H9 (cell line): ENCODE results near the gene SLC25A22. TPM values are rescaled to one million over a fixed set of nuclear protein-coding genes. Genes with fewer than 3 reads are reported as not detected.

Experiments
- DNase-seq: peaks from one replicate; pipeline ENCODE4 v3.0.0-alpha.2; 2017
- H2AFZ ChIP-seq: one replicate; pipeline ENCODE4 v1.6.1; 2013; ENCODE audit warnings: mild to moderate bottlenecking, low read length, control low read depth, moderate library complexity
- H2AK5ac ChIP-seq: 2 replicates; pipeline ENCODE4 v1.6.1; 2013; ENCODE audit warnings: low read length, control low read depth, mixed read lengths; ENCODE audit not compliant: insufficient read length
- H2BK120ac ChIP-seq: one replicate; pipeline ENCODE4 v1.6.1; 2013; ENCODE audit warnings: low read depth, mild to moderate bottlenecking, low read length, control low read depth, inconsistent platforms; ENCODE audit not compliant: poor library complexity, severe bottlenecking
- H2BK12ac ChIP-seq: 2 replicates; pipeline ENCODE4 v1.6.1; 2013; ENCODE audit warnings: low read length, control low read depth, mixed read lengths, low read depth; ENCODE audit not compliant: insufficient read length
- H2BK15ac ChIP-seq: 2 replicates; pipeline ENCODE4 v1.6.1; 2013; ENCODE audit warnings: low read depth, low read length, control low read depth
- H2BK20ac ChIP-seq: one replicate; pipeline ENCODE4 v1.6.1; 2013; ENCODE audit warnings: low read depth, mild to moderate bottlenecking, low read length, control low read depth, inconsistent platforms; ENCODE audit not compliant: poor library complexity, severe bottlenecking
- H2BK5ac ChIP-seq: 2 replicates; pipeline ENCODE4 v1.6.1; 2013; ENCODE audit warnings: low read length, control low read depth, mixed read lengths; ENCODE audit not compliant: insufficient read length
- H3K14ac ChIP-seq: 2 replicates; pipeline ENCODE4 v1.6.1; 2013; ENCODE audit warnings: low read length, control low read depth; ENCODE audit not compliant: insufficient read depth
- H3K18ac ChIP-seq: 2 replicates; pipeline ENCODE4 v1.6.1; 2013; ENCODE audit warnings: low read depth, mild to moderate bottlenecking, mixed read lengths, low read length, control low read depth; ENCODE audit not compliant: insufficient read length
- H3K23ac ChIP-seq: 2 replicates; pipeline ENCODE4 v1.6.1; 2013; ENCODE audit warnings: low read length, control low read depth, mixed read lengths, low read depth; ENCODE audit not compliant: insufficient read length
- H3K23me2 ChIP-seq: 2 replicates; pipeline ENCODE4 v1.6.1; 2013; ENCODE audit warnings: low read depth, mild to moderate bottlenecking, mixed read lengths, low read length, control low read depth; ENCODE audit not compliant: insufficient read length, poor library complexity, severe bottlenecking
- H3K27ac ChIP-seq: 2 replicates; pipeline ENCODE4 v1.5.1; 2013; ENCODE audit warnings: low read length, control low read depth, mixed read lengths, low read depth; ENCODE audit not compliant: insufficient read length
- H3K27me3 ChIP-seq: 2 replicates; pipeline ENCODE4 v1.6.1; 2013; ENCODE audit warnings: low read length, control low read depth, inconsistent platforms; ENCODE audit not compliant: insufficient read depth
- H3K4ac ChIP-seq: 2 replicates; pipeline ENCODE4 v1.6.1; 2013; ENCODE audit warnings: low read depth, mild to moderate bottlenecking, control low read depth, inconsistent platforms, low read length, moderate library complexity
- H3K4me1 ChIP-seq: 2 replicates; pipeline ENCODE4 v1.6.1; 2013; ENCODE audit warnings: low read length, control low read depth, inconsistent platforms; ENCODE audit not compliant: insufficient read depth
- H3K4me2 ChIP-seq: 2 replicates; pipeline ENCODE4 v1.6.1; 2013; ENCODE audit warnings: low read length, control low read depth, mixed read lengths; ENCODE audit not compliant: insufficient read length, insufficient read depth
- H3K56ac ChIP-seq: 2 replicates; pipeline ENCODE4 v1.6.1; 2013; ENCODE audit warnings: low read depth, mild to moderate bottlenecking, mixed read lengths, low read length, control low read depth; ENCODE audit not compliant: insufficient read length
- H3K79me1 ChIP-seq: 2 replicates; pipeline ENCODE4 v1.6.1; 2013; ENCODE audit warnings: low read depth, mild to moderate bottlenecking, moderate library complexity, low read length, control low read depth, inconsistent platforms; ENCODE audit not compliant: insufficient read depth, poor library complexity, severe bottlenecking
- H3K79me2 ChIP-seq: 2 replicates; pipeline ENCODE4 v1.6.1; 2013; ENCODE audit warnings: low read length, control low read depth, inconsistent platforms; ENCODE audit not compliant: insufficient read depth
- H3K9ac ChIP-seq: 2 replicates; pipeline ENCODE4 v1.6.1; 2013; ENCODE audit warnings: low read length, control low read depth, mixed read lengths; ENCODE audit not compliant: insufficient read length; ENCODE audit errors: extremely low read depth
- H3K9me3 ChIP-seq: one replicate; pipeline ENCODE4 v1.6.1; 2013; ENCODE audit warnings: low read depth, low read length, inconsistent platforms; ENCODE audit not compliant: control insufficient read depth
- H3T11ph ChIP-seq: one replicate; pipeline ENCODE4 v1.6.1; 2013; ENCODE audit warnings: mild to moderate bottlenecking, low read length, control low read depth, inconsistent platforms
- H4K20me1 ChIP-seq: one replicate; pipeline ENCODE4 v1.6.1; 2013; ENCODE audit not compliant: control insufficient read depth, insufficient read length, insufficient read depth
- H4K5ac ChIP-seq: 2 replicates; pipeline ENCODE4 v1.6.1; 2013; ENCODE audit warnings: low read depth, mild to moderate bottlenecking, mixed read lengths, low read length, control low read depth; ENCODE audit not compliant: insufficient read length
- H4K8ac ChIP-seq: replicated peaks from 2 replicates; pipeline ENCODE4 v1.6.1; 2013; ENCODE audit warnings: low read length, control low read depth, mixed read lengths, low read depth; ENCODE audit not compliant: insufficient read length
- H4K91ac ChIP-seq: 2 replicates; pipeline ENCODE4 v1.6.1; 2013; ENCODE audit warnings: low read depth, mild to moderate bottlenecking, moderate library complexity, mixed read lengths, low read length, control low read depth; ENCODE audit not compliant: insufficient read length
- H3K27ac Mint-ChIP-seq, 3 experiments: 2 replicates in 2 of 3; 3 replicates in 1 of 3; pipeline ENCODE4 v1.8.0; 2020 to 2021; ENCODE audit warnings: mixed read lengths in 3 of 3, mild to moderate bottlenecking in 1 of 3, moderate library complexity in 1 of 3
- H3K27me3 Mint-ChIP-seq: 2 replicates; pipeline ENCODE4 v1.8.0; 2021; ENCODE audit warnings: low read depth, mild to moderate bottlenecking, moderate library complexity, mixed read lengths
- H3K36me3 Mint-ChIP-seq, 3 experiments: 2 replicates in 2 of 3; 3 replicates in 1 of 3; pipeline ENCODE4 v1.8.0; 2020 to 2021; ENCODE audit warnings: low read depth in 3 of 3, mixed read lengths in 3 of 3; ENCODE audit not compliant: insufficient read depth in 1 of 3
- H3K4me1 Mint-ChIP-seq, 2 experiments: 2 replicates each; pipeline ENCODE4 v1.8.0; 2020; ENCODE audit warnings: mixed read lengths in 2 of 2
- H3K4me3 Mint-ChIP-seq, 2 experiments: 2 replicates in 1 of 2; 3 replicates in 1 of 2; pipeline ENCODE4 v1.8.0; 2020 to 2021; ENCODE audit warnings: mild to moderate bottlenecking in 2 of 2, mixed read lengths in 2 of 2, moderate library complexity in 1 of 2
- H3K9me3 Mint-ChIP-seq, 2 experiments: 2 replicates in 1 of 2; 3 replicates in 1 of 2; pipeline ENCODE4 v1.8.0; 2020; ENCODE audit warnings: mild to moderate bottlenecking in 2 of 2, mixed read lengths in 2 of 2, moderate library complexity in 1 of 2
- WGBS: extraction: QIAGEN DNeasy Blood & Tissue Kit; methylation state at CpG from one replicate; pipeline ENCODE4 v1.1.7; 2013; ENCODE audit warnings: missing lambda C conversion rate, low lambda C conversion rate, mixed read lengths; ENCODE audit not compliant: insufficient read length; ENCODE audit errors: extremely low coverage; 5-methylcytosine and 5-hydroxymethylcytosine counted together
- total RNA-seq: library from RNA; stranded (reverse); gene quantifications from 2 replicates; pipeline ENCODE4 v1.2.1, GENCODE V29; 2021
- TF ChIP-seq, protein P1 (sequence below): fragments of 200-600 bp; sonication (generic); conservative IDR thresholded peaks from 3 replicates; pipeline ENCODE4 v1.8.0; 2021; ENCODE audit warnings: antibody characterized with exemption, mild to moderate bottlenecking

SLC25A22 gene
- total RNA-seq, 1 experiment from 2014 or later: 51.9 TPM

DNA sequence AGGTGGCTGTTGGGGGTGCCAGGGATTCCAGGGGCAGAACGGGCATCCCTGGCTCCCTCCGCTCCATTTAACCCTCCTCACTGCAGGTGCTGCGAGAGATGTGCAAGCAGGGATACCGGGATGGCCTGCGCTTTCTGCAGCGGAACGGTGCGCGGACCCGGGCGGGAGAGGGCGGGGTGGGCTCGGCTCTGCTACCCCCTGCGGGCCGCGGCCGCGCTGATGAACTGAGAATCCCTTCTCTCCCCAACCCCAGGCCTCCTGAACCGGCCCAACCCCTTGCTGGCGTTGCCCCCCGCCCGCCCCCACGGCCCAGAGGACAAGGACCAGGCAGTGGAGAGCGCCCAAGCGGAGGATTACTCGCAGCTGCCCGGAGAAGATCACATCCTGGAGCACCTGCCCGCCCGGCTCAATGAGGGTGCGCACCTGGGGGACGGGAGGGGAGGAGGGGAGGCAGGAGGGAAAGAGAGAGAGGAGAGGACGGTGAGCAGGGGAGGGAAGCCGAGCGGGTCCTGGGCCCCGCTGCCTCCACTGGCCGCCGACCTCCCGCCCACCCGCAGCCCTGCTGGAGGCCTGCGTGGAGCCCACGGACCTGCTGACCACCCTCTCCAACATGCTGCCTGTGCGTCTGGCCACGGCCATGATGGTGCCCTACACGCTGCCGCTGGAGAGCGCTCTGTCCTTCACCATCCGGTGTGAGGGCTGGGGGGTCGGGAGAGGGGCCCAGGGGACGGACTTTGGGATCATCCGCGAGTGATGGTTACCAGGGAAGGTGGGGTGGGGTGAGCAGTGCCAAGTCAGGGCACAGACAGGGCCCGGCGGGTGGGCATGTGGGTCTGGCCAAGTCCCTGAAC, 25.6 kb upstream of the SLC25A22 start:
- no peak overlapping the region for H2AK5ac ChIP-seq
- H3K79me1 ChIP-seq: no peaks in the 10 kb centered on the region
- no peaks in the 10 kb centered on the region for H4K20me1 ChIP-seq
- no peak overlapping the region for H4K8ac ChIP-seq
- H3K18ac ChIP-seq: no peak overlapping the region
- no peak overlapping the region for H3K4ac ChIP-seq
- H2BK5ac ChIP-seq: no peak overlapping the region
- no peaks in the 10 kb centered on the region; a peak in 1 of 5 replicates for H3K9me3 Mint-ChIP-seq
- H2BK120ac ChIP-seq: no peak overlapping the region
- H3K27me3 Mint-ChIP-seq: peaks cover 12% of the 10 kb centered on the region
- no peak overlapping the region for H2BK20ac ChIP-seq
- peaks cover 12% of the 10 kb centered on the region for H3K23me2 ChIP-seq
- H3K4me1 Mint-ChIP-seq: peaks cover 14 to 25% of the 10 kb centered on the region in 2 experiments
- no peaks in the 10 kb centered on the region; the same call in 1 of the 2 replicates for H3K4me1 ChIP-seq
- no peak overlapping the region for H2BK12ac ChIP-seq
- no peaks in the 10 kb centered on the region for H3K9me3 ChIP-seq
- WGBS: no CpG with 5 or more reads among the region's 53 CpGs
- no peak overlapping the region for H4K5ac ChIP-seq
- H3K56ac ChIP-seq: no peak overlapping the region
- peaks cover 0 to 26% (median 13%) of the 10 kb centered on the region in 3 experiments for H3K36me3 Mint-ChIP-seq
- no peak overlapping the region for H3K14ac ChIP-seq
- no peak overlapping the region for H3K9ac ChIP-seq
- H3K27me3 ChIP-seq: no peaks in the 10 kb centered on the region; the same call in 1 of the 2 replicates
- DNase-seq: no peak
- no peak overlapping the region for H2BK15ac ChIP-seq
- no peak overlapping the region for H3K4me3 Mint-ChIP-seq
- H3K27ac ChIP-seq: no peak overlapping the region
- no peaks in the 10 kb centered on the region for H3K79me2 ChIP-seq
- H3K4me2 ChIP-seq: no peak overlapping the region
- no peak overlapping the region for H2AFZ ChIP-seq
- H3T11ph ChIP-seq: no peak overlapping the region
- TF ChIP-seq, protein P1, sequence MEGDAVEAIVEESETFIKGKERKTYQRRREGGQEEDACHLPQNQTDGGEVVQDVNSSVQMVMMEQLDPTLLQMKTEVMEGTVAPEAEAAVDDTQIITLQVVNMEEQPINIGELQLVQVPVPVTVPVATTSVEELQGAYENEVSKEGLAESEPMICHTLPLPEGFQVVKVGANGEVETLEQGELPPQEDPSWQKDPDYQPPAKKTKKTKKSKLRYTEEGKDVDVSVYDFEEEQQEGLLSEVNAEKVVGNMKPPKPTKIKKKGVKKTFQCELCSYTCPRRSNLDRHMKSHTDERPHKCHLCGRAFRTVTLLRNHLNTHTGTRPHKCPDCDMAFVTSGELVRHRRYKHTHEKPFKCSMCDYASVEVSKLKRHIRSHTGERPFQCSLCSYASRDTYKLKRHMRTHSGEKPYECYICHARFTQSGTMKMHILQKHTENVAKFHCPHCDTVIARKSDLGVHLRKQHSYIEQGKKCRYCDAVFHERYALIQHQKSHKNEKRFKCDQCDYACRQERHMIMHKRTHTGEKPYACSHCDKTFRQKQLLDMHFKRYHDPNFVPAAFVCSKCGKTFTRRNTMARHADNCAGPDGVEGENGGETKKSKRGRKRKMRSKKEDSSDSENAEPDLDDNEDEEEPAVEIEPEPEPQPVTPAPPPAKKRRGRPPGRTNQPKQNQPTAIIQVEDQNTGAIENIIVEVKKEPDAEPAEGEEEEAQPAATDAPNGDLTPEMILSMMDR: no peak
- peak overlapping the region in 1 of 3 experiments; percentile 90; a peak in 1 of 7 replicates for H3K27ac Mint-ChIP-seq
- no peak overlapping the region for H4K91ac ChIP-seq
- no peak overlapping the region for H3K23ac ChIP-seq
